Measurements from ENCODE around the gene EXOSC5.
A peak's percentile ranks its signal among the peaks of the same experiment; 100 is the strongest.

The EXOSC5 gene

DNA sequence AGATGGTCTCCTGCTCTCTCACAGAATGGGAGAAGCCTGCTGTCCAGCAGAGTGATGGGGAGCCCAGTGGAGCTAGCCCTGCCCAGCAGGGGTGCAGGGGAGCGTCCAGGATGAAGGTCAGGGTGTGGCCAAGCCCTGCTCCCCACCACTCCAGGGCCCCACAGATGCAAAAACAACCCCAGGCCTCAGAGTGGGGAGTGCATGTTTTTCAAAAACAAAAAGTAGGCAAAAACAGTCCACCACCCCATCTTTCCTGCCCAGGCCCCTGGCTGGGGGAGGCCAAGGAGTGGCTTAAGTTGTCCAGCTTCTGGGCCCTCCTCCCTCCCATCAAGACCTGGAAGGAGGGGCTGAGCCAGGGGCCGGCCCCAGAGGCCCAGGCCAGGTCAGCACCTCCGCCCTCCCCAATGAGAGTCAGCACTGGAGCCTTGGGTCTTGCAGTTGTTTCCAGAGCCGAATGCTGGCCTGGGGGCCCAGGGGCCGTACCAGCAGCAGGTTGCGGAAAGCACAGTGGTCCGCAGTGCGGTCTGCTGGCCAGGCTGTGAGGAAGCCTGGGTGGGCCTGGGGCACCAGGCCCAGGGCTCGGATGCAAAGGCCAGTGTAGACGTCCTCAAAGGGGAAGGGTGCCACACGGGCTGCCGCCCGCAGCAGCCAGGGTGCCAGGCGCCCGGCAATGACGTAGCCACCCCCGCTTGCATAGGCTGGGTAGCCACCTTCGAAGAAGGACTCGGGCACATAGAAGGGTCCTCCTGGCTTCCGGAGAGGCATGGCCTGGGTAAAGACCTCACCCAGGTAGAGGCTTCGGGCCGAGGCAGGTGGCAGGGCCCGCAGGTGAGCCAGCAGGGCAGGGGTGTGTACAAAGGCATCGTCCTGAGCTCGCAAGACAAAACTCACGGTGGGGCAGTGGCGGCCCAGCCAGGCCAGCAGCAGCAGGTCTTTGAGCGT, 28.3 kb upstream of the EXOSC5 start:
- Histone ChIP-seq H3K27ac (peak overlapping the region in 1 of 2 donors; percentile 89), H3K4me3 (no peak overlapping the region)
- no peak for DNase-seq (ENCODE audit: low spot score)
- TF ChIP-seq, protein P1, sequence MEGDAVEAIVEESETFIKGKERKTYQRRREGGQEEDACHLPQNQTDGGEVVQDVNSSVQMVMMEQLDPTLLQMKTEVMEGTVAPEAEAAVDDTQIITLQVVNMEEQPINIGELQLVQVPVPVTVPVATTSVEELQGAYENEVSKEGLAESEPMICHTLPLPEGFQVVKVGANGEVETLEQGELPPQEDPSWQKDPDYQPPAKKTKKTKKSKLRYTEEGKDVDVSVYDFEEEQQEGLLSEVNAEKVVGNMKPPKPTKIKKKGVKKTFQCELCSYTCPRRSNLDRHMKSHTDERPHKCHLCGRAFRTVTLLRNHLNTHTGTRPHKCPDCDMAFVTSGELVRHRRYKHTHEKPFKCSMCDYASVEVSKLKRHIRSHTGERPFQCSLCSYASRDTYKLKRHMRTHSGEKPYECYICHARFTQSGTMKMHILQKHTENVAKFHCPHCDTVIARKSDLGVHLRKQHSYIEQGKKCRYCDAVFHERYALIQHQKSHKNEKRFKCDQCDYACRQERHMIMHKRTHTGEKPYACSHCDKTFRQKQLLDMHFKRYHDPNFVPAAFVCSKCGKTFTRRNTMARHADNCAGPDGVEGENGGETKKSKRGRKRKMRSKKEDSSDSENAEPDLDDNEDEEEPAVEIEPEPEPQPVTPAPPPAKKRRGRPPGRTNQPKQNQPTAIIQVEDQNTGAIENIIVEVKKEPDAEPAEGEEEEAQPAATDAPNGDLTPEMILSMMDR (IDR thresholded peaks at IDR 0.05): no peak

DNA sequence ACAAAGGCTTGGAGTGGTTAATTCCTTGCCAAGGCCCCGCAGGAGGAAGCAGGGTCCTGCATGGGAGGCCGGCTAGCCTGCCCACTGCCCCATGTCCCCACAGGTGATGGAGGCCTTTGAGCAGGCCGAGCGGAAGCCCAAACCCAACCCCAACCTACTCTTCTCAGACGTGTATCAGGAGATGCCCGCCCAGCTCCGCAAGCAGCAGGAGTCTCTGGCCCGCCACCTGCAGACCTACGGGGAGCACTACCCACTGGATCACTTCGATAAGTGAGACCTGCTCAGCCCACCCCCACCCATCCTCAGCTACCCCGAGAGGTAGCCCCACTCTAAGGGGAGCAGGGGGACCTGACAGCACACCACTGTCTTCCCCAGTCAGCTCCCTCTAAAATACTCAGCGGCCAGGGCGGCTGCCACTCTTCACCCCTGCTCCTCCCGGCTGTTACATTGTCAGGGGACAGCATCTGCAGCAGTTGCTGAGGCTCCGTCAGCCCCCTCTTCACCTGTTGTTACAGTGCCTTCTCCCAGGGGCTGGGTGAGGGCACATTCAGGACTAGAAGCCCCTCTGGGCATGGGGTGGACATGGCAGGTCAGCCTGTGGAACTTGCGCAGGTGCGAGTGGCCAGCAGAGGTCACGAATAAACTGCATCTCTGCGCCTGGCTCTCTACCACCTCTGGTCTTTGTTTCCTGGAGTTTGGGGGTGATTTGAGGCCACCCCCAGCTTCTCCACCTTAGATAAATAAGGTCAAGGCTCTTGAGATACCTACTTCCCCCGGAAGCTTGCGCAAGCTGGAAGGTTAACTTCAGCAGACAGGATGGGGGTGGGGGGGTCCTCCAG, 27.4 kb upstream of the EXOSC5 start:
- H3K4me3 ChIP-seq: no peak overlapping the region
- no peak overlapping the region for H3K27ac ChIP-seq
- TF ChIP-seq, protein P1 (IDR thresholded peaks at IDR 0.05): no peak
- DNase-seq (ENCODE audit: low spot score): no peak

DNA sequence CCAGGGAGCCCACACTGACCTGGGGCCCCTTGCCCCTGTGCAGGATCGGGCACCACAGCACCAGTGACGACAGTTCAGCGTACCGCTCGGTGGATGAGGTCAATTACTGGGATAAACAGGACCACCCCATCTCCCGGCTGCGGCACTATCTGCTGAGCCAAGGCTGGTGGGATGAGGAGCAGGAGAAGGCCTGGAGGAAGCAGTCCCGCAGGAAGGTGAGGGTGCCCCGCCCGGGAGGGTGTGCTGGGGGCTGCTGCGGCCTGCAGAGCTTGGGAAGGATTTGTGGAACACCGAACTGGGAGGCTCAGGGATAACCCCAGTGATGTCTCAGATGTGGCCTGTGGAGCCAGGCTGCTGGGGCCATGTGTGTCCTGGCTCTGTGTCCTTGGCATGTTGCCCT, 25.8 kb upstream of the EXOSC5 start:
- no peak overlapping the region for H3K4me3 ChIP-seq
- DNase-seq (ENCODE audit: low spot score): no peak
- TF ChIP-seq, protein P1 (IDR thresholded peaks at IDR 0.05): no peak
- H3K27ac ChIP-seq: no peak overlapping the region

DNA sequence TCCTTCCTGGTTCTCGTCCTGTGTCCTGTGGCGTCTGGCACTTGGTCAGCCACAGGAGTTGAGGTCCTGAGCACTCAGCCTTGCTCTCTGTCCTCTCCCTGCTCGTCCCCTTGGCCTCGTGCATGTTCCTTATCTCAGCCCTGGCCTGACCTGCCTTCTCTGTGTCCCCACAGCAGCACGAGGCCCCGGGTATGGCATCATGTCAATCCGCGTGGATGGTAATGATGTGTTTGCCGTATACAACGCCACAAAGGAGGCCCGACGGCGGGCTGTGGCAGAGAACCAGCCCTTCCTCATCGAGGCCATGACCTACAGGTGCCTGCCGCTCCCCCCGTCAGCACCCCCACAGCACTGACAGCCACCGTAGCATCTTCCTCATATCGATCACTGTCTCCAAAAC, 25.3 kb upstream of the EXOSC5 start:
- TF ChIP-seq, protein P1 (IDR thresholded peaks at IDR 0.05): no peak
- Histone ChIP-seq H3K27ac (no peak overlapping the region), H3K4me3 (no peak overlapping the region)
- DNase-seq (ENCODE audit: low spot score): no peak

DNA sequence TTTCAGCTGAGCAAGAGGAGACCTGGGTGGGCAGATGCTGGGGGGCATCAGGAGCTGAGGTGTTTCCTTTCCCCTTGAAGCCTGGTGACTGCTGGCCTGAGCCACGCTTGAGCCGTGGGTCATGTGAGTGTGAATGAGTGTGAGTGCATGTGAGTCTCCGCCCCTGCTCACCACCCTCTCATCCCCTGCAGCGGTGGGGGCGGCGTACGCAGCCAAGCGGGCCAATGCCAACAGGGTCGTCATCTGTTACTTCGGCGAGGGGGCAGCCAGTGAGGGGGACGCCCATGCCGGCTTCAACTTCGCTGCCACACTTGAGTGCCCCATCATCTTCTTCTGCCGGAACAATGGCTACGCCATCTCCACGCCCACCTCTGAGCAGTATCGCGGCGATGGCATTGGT, 24.8 kb upstream of the EXOSC5 start:
- Histone ChIP-seq H3K27ac (no peak overlapping the region), H3K4me3 (no peak overlapping the region)
- DNase-seq (ENCODE audit: low spot score): no peak
- TF ChIP-seq, protein P1 (IDR thresholded peaks at IDR 0.05): no peak

DNA sequence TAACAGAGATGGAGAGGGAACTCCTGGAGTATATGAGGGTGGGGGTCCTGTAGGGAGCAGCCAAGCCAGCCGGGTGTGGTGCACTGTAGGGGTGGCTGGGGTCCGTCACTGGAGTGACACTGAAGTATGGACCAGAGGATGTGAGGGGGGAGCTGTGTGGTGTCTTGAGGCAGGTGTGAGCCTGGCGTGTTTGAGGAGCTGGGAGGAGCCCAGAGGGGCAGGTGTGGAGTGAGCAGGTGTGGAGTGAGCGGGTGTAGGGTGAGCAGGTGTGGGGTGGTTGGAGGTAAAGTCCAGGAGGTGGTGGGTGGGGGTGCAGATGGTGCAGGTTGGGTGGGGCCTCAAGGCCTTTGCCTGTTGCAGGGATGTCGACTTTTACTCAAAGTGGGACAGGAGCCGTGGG, 24.2 kb upstream of the EXOSC5 start:
- Histone ChIP-seq H3K27ac (peak overlapping the region in 1 of 2 donors; percentile 37), H3K4me3 (no peak overlapping the region)
- TF ChIP-seq, protein P1 (IDR thresholded peaks at IDR 0.05): no peak
- no peak for DNase-seq (ENCODE audit: low spot score)

Measured in coronary artery (tissue), 2 donors.